WI38 (cell line): ENCODE results near the gene AEBP1.

Experiments
- H3K4me3 ChIP-seq: 2 replicates; pipeline ENCODE4 v1.5.1; 2011; ENCODE audit warnings: low read depth, mild to moderate bottlenecking, control low read depth, low read length
- CTCF ChIP-seq: IDR thresholded peaks from 2 replicates; pipeline ENCODE4 v1.5.1; 2012; ENCODE audit warnings: low read depth, mild to moderate bottlenecking, control low read depth, low read length

Gene AEBP1

DNA sequence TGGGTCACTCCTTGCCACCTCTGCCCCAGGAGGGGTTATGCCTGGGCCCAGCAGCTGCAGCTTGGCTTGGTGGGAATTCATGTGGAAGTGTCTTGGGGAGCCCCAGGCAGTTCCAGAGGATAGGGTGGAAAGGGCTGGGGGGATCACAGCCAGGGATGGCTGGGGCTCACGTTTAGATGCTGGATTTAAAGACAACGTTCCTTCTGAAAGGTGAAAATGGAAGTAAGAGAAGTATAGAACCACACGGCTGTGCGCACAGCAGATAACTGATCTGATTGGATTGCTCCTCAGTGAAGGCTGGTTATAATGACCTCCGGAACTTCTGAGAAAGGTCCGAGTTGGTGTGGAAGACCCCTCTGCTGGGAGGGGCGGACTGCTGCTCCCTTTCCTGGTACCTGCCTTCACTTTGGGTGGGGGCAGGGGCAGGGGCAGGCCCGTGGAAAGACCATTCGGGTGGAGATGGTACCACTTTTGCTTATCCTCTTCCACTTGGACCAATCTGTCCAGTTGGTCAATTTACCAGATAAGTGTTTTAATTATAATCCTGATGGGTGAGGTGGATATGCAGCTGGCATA lies 44.9 kb downstream of the AEBP1 start:
- H3K4me3 ChIP-seq: no peak overlapping the region
- no peak for TF ChIP-seq CTCF

DNA sequence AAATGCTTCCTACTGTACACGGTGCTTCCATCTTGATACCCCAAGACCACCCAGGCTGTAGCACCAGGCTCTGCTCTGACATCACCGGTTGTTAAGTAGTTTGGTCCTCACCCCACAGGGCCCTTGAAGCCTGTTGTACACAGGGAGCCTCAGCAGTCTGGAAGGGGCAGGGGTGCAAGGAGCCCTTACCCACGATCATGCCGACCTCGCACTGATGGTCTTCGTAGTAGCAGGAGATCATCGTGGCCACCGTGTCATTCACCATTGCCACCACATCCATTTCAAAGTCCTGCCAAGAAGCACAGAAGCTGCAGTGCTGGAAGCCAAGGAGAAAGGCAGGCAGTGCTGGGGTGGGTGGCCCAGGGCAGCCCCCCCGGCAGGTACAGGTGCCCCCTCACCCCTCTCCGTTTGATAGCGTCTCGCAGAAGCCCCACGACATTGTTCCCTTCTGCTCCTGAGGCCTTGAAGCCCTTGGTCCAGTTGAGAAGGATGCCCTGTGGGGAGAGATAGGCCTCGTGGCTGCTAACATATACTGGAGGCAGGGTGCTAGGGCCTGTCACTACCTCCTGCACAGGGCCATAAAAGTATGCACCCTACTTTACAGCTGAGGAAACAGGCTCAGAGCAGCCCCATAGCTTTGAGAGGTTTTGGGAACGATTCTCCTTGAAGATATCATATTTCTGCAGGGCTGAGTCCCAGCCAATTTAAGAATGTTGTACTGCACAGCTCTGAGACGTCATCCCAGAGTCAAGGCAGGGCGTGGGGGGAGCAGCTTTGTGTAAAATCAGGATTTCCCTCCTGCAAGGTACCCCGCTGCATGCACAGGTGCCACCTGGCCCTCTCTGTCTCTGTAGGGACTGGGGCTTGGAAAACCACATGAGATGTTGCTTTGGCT lies 45.7 kb downstream of the AEBP1 start:
- TF ChIP-seq CTCF: no peak

GRCh38 chr7:44150466-44150832 lies 46.3 kb downstream of the AEBP1 start:
- no peak overlapping the region for H3K4me3 ChIP-seq
- no peak for TF ChIP-seq CTCF

More for the DNA sequence above, 45.7 kb downstream of the AEBP1 start:
- H3K4me3 ChIP-seq: no peak overlapping the region

DNA sequence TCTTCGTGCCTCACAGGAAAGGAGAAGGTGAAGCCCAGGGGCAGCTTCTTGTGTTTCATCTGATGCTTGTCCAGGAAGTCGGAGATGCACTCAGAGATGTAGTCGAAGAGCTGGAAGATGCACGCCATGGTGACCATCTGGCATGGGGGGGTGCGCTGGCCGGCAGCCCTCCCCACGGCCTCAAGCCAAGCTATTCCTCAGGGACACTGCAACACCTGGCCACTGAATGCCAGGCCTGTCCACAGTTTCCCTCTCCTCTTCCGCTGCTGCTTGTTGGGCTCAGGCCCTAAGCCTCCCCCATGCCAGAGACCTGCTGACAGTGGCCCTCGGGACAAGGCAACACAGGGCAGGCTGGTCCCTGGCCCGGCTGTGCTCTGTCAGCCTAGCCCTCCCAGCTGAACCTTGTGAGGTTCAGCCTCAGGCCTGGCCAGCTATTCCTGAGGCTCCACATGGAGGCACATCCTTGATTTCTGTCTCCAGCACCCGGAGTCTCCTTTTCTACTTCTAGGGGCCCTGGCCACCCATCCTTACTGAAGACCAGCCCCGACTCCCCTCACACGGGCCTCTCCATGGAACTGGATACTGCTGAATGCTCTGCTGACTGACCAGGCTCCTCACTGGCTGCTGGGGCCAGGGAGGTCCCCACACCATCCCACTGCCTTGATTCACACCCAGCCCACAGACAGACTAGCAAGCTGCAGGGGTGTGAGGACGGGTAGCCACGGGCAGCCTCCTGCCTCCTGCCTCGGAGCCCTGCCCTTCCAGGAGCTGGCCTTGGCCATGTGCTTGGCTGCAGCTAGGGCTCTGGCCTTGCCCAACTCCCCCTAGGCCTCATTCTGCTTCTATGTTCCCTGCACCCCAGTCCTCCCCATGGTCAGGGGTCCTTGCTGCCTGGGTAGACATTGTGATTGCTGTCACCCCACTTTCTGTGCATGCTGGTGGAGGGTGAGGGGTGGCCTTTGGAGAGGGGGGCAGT lies 47.1 kb downstream of the AEBP1 start:
- TF ChIP-seq CTCF: no peak
- no peak overlapping the region for H3K4me3 ChIP-seq

- no peak for TF ChIP-seq CTCF
Measured at GRCh38 chr7:44151956-44152355, 47.8 kb downstream of the AEBP1 start.

GRCh38 chr7:44152971-44153947 lies 49.1 kb downstream of the AEBP1 start:
- no peak for TF ChIP-seq CTCF
- no peak overlapping the region for H3K4me3 ChIP-seq

More at GRCh38 chr7:44151956-44152355, 47.8 kb downstream of the AEBP1 start:
- H3K4me3 ChIP-seq: no peak overlapping the region
